CD4-positive, alpha-beta T cell treated with Interleukin-10 for 1 hour (primary cell): Measurements from ENCODE around the gene NRARP.
A peak's percentile ranks its signal among the peaks of the same experiment; 100 is the strongest.

ENCODE experiments used
- DNase-seq: peaks from one replicate; pipeline ENCODE4 v3.0.0-alpha.2; 2020

The NRARP gene

DNA sequence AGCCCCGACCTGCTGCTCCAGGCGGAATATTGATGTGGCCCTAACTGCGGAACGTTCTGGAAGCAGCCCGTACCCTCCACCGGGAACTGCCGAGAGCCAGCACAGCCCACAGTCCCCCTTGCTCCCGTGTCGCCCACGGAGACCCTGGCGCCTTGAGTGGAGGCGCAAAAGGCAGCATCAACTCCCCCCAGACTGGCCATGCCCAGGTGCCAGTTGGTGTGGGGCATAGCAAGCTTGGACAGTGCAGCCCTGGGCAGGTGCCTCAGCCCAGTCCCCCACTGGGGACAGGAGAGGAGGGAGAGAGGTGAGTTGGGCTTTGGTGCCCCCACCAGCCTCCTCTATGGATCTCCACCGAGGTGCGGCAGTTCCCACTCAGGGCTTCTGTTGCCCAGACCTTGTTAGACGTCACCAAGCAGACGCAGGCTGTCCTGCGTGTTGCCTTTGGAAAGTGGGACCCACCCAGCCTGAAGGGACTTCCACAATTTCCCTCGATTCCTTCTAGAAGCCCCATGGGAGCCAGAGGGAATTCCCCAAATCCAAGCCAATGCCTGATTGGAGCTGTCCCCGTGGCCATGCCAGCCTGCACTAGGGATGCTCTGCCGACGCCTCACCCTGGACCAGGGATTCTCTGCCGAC, 19.8 kb upstream of the NRARP start:
- no peak for DNase-seq

DNA sequence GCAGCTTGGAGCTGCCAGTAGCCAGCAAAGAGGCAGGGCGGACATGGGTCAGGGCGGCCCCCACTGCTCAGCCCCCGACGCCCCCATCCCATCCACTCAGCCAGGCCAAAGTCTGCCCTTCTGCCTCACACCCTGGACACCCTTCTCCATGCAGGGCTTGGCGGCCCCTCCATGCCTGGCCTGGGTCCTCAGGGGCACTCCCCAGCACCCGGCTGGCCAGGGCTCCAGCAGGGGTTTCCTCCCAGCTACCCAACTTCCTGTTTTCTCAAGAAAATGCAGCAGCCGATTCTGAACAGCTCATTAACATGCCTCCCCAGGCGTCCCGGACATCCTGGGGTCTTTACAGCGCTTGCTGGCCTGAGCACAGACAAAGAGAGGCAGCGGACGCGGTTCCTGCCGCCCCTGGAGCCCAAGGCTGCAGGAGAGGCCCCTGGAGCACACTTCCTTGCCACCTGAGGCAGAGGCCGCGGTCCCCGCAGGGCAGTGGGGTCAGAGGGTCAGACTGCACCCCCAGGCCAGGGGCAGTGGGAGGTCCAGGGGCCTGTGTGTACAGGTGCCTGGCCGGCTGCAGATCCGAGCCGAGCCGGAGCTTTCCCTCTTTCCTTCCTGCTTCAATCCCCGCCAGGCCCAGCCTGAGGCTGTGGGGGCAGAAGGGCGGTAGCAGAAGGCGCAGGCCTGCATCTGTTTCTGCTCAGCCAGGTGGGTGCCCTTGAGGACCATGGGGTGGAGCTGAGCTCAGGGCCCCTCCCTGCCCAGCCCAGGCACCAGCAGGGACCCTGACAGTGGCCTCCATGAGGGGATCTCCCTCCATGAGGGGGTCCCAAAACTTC, 18.7 kb upstream of the NRARP start:
- no peak for DNase-seq

DNA sequence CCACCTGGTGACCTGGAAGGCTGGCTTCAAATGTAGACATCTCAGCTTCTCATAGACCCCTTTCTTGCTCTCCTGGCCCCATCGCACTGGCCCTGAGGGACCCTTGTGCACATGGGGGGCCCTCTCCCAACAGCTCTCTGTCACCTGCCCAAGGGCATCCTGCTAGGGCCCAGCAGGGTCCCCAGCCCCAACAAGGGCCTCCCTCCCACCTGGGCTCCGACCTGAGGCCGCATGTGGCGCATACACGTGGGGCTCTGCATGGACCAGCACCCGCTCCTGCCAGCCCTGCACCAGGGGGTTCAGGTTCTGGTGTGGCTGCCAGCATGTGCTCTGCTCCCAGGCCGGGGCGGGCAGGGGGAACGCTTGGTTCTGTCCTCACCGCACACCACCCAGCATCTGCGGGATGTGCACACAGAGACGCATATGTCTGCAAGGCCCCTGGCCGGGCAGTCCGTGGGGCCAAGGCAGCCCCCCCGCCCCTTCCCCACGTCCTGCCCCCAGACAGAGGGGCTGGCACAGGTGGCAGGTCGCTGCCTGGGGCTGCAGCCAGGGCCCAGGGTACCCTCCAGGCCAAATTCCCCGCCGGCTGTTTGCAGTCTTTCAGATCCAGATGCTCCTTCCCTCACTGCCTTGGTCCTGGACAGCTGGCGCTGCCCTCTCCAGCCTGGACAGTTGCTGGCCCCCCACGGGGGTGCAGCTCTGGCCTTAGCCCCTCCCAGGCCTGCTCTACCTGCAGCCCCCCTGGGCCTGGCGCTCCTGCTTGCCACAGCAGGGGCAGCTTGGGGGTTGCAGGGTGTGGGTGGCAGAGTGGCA, 17.9 kb upstream of the NRARP start:
- no peak for DNase-seq

DNA sequence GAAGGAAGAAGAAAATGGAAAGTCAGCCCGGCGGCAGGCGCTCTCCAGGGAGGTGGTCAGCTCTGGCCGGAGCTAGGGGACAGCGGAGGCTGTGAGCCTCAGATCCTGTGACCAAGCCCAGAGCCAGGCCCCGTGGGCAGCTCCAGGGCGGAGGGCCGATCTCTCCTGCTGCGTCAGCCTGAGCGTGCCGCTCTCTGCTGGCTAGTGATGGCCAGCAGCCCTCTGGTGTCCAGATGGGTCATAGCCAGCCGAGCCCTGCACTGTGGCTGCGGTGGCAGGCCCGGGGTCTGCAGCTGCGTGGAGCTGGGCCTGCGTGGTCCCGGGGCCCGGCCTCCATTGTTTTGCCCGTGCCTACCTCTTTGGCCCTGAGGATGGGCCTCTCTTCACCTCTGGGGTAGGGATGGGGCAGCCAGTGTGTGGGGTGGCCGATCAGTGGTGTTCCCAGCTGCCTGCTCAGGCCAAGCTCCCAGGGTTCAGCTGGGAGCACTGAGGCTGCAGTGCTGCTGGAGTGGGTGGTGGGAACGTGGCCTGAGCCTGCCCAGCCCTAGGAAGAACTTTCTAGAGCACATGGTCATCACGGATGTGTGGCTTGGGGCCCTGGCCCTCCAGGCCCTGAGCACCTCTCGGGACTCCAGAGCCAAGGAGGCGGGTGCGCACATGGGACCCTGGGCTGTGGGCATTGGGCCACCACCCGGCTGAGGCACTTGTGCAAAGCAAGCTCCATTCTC, 17.1 kb upstream of the NRARP start:
- no peak for DNase-seq

DNA sequence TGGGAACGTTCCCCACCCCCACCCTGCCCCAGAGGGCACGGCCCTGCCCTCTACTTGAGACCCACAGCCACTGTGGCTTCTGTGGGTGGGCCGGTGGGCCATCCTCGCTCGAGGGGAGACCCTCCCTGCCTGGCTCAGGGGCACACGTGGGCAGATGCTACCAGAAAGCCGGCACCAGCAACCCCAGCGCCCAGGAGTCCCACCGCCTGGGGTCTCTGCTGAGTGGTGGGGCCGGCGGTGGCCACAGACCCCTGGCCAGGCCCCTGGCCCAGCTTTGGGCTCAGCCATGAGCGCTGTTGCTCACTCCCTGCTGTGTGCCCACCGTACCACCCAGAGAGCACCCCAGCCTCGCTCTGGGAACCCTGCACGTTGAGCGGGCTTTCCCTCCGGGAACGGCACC, 16.5 kb upstream of the NRARP start:
- DNase-seq: no peak

DNA sequence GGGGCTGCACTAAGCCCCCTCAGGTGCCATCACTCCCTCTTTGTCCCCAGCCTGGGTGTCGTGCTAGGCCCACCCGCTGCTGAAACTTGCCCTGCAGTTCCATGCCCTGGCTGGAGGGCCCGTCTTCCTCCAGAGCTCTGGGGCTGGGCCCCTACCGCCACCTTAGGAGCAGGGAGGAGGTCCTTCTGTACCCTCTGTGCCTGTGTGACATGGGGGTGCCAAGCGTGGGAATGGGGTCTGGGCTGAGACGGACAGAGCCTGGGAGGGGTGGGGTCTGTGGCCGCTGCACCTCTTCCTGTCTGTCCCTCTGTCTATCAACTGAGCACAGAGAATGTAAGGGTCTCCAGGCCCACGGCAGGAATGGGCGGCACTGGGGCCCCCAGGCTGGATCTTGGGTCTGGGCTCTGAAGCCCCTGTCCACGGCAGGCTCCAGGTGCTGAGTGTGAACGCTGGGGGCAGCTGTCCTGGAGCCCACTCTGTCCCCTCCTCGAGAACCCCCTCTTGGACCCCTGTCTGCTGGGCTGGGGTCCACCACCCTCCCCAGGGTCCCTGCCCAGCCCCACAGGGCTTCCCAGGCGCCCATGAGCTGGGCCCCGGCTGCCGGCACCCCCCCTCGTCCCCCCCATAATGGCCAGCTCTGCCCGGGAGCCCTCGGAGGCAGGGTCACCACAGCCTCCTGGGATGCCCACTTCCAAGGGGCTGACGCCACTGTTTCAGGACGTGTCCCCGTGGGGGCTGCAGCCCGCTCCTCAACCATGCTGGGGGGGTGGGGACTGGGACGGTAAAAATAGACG, 15.8 kb upstream of the NRARP start:
- DNase-seq: no peak

DNA sequence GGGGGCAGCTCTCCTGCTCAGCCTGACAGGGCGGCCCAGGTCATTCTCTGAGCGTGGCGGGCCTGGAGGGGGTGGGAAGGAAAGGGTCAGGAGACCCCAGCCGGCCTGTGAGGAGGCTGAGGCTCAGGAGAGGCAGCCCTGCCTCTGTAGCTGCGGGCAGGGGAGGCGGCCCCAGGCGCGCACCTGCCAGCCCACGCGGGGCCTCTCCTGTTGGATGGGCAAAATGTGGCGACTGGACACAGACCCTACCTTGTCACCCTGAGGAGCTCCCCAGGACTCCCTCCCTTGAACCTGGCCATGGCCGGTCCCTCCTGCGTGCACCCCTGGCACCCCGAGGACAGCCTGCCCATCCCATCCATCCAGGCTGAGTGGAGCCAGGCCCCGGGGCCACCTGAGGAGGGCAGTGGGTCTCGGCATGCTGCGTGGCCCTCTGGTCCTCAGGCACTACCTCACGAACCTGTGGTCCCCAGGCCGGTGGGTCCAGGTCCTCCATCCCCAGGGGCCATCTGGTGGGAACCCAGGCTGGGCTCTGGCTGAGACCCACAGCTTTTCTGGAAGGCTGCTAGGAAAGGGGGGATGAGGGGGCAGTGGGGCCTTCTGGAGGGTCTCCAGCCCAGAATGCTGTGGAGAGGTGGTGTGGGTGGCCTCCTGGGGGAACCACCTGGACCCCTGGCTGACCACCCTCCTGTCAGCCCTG, 15.1 kb upstream of the NRARP start:
- no peak for DNase-seq

DNA sequence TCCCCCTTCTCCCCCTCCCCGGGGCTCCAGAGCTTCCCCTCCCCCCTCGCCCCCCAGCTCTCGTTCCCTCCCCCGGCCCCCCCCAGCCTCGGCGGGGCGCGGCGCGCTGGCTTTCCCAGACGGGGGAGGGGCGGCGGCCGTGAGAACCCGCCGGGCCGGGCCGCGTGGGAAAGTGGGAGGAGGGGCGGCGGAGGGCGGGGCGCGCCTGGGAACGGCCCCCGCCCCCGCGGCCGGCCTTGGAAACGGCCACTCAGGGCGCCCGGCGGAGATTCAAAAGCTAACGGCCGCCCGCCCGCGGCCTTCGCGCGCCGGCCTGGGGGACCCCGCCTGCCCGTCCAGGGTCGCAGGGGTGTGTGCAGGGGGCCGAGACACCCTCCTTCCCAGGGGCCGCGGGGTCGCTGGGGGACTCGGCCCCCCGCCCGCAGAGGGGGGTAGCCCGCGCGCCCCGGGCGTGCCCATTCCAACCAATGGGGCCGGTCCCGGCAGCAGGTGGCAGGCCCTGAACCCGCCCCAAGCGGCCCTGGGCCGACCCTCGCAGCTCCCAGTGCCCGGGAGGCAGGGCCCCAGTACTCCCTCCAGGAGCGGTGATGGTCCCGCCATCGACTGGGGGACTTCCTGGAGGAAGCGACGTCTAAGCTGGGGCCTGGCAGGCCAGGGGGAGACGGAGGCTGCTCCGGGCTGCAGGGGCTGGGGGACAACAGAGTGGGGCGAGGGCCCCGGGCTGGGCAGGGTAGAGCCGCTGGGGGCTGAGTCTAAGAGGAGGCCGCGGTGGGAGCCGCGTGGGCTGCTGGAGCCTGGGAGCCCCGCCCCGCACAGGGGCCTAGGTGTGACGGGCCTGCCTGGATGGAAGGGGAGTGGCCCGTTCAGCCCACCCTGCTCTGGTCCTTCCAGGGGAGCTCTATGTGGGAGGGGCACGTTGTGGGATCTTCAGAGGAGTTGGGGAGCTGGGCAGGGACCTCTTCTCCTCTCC, 14.2 kb upstream of the NRARP start:
- no peak for DNase-seq

DNA sequence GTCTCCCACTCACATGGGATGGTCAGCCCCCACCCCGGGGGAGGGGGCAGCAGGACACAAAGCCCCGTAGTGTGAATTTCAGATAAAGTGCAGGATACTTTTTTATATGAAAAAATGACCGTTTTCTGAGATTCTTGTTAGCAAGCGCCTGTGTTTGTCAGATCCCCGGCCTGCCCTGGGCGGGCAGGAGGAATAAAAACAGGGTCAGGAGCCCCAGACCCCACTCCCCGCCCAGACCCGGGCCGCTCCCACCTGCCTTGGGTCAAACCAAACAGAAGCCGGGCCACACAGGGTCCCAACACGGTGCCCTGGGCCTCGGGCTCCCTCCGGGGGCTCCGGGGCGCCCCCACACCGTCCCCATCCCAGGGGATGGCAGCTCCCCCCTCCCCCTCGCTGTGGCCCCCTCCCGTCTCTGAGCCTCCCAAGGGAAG, 13.5 kb upstream of the NRARP start:
- DNase-seq: no peak

DNA sequence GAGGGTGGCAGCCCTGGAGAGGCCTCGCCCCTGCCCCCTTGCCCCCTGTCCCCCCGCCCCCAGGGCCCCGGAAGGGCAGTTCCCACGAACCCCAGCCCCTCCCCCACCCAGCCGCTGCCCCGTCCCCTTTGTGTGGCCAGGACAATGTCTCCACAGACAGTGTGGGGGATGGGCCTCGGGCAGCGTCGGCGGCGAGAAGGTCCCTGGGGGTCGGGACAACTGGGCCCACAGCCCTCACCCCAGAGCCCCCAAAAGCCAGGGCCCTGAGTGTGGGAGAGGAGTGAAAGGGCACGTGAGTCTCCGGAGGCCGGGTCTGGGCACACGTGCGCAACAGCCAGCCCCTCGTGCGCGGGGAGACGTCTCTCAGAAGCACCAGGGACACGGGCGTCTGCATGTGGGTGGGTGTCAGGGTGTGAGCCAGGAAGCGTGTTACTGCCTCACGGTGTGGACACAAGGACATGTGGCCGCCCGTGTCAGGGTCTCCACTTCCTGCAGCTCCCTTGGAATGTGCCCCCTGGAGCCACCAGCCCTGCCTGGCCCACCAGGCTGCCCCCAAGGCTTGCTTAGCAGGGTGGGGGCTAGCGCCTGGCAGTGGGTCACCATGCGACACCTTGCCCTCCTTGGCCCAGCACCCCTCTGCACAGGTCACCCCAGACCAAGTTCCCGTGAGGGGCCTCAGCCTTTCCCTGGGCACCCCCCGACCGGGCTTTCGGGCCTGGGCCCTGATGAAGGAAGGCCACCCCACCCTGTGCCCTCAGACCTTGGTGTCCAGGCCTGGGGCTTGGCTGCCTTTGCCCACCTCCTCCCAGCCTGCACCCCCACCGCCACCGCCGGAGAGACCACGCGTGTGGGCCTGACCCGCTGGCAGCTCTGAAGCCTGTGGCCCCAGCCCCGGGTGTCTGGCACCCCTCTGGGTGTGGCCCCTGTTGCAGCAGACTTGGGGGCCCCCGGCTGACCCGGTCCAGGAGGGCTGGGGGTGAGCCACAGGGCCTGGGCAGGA, 12.8 kb upstream of the NRARP start:
- no peak for DNase-seq

DNA sequence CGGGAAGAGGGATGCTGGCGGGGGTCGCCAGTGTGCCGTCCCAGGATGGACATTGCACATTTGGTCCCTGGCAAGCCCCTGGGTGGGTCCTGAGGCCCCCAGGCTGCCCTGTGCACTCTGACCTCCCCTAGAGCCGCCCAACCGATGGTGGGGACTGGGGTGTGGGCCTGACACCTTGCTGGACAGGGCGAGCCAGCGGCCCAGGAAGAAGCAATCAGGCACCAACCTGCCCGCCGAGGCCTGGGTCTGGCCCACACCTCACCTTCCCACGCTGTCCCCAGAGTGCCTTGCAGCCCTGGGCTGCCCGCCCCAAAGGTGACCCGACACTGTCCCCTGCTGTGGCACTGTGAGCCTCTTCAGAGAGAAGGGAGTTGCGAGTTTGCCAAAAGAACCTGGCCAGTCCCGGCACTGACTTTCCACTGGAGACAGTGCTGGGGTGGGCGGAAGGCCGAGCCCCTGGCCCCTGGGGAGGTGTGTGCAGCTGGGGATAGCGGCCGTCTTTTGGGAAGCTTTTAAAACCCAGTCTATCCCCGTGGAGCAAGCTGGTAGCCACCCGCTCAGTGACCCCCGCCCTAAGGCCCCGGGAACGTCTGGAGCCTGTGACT, 12.0 kb upstream of the NRARP start:
- DNase-seq: no peak

DNA sequence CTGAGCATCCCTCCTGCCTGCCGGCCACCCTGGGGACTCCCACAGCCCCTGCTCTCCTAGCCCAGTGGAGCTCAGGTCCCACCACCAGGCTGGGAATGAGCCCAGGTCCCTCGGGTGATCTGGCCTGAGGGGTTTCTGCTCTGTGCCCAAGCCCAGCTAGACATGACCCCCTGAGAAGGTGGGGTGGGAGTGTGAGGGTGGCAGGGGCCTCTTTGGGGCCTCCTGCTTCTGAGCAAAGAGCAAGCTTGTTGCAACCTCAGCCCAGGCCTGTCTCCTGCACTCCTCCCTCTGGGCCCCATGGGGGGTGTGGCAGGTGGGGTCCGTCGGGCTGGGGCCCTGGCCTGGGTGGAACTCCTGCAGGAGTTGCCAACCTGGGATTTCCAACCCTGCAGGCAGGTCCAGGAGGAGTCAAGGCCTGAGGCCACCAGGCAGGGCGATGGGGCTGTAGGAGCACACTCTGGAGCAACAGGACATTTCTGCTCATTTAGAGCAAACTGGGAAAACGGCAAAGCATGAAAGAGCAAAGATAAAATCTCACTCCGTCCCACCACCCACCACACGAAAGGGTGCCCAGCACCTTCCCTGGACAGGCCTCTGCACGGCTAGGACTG, 11.4 kb upstream of the NRARP start:
- no peak for DNase-seq

DNA sequence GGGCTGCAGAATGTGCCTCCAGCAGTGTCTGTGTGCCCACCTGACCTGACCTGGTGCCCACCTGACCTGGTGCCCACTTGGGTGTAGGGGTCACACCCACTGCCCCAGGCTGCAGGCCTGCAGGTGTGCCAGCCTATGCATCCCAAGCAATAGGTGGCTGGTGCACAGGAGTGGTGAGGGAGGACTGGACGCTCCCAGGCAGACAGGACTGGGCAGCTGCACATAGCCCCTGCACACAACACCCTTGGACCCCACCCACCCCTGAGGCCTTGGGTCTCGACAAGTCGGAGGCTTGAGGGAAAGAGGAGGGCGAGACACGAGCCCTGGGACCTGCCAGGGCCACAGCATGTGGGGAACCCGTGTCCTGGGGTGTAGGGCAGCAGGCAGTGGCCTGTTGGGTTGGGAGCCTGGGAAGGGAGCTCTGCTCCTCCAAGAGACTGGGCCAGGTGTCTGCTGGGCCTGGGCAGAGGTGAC, 10.8 kb upstream of the NRARP start:
- DNase-seq: no peak

DNA sequence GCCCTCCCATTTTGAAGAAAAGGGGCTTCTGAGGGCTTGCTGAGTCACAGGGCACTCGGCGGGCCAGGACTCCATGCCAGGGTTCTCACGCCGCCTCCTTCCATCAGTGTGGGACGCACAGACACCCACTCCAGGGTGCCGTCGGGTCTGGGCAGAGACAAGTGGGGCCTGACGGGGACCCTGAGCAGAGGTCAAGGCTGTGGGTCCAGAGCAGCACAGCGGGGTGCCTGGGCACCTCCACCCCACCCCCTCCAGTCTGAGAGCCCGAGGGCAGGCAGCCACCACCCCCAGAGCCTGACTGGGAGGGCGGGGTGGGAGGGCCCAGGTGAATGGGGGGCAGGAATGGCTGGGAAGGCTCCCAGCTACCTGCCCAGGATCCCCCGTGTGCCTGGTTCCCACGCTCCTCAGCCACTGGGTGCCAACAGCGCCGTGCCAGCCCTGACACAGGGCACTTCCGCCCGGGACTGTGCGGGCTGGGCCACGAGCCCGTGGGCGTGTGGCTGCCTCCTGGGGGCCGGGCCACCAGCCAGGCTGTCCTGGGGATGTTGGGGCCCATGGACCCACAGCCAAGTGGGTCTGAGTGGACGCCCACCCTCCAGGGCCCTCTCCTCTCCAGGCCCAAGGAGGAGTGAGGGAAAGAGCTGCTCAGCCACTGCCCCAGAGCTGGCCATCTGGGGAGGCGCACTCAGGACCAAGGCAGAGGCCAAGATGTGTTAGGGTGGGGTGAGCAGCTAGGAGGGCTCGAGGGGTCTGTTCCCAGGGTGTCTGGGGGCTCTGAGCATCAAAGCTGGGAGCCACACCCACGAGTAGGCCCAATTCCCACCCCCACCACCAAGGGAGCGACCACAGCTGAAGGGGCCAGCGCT, 10.1 kb upstream of the NRARP start:
- no peak for DNase-seq

DNA sequence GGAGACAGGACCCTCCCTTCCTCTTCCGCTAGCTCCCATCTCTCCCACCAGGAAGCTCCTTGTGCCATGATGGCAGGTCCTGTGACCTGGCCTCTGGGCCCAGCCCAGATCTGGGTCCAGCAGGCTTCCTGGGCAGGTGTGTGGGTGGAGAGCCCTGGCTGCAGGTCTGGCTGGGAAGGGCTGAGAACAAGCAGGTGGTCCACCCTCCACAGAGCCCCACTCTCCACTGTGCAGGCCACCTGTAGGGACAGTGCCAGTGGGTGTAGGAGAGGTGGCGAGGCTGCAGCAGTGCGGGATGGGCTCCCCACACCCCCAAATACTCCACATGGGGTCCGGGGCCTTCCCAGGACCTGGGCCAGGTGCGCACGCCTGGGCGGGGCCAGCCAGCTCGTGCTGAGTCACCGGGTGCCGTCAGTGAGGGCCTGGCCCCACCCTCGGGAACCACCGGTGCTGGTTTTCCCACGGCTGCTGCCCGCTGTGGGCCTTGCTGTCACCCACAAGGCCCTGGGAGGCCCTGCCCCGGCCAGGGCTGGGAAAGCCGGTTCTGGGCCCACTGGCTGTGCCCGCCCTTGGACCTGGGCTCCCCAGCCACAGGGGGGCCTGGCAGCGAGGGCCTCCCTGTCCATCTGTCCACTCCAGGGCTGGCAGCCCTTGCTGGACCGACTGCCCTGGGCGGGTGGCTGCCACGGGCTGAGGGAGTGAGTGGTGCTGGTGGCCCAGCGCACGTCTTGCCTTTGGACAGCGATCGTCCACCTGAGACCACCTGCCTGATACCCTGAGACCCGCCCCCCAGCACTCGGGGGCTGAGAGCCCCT, 9.3 kb upstream of the NRARP start:
- peak; percentile 39 for DNase-seq
